22Rv1 (cell line): Measurements from ENCODE around the gene LIMK2.

Experiments
- CTCF ChIP-seq: fragments of 450-650 bp; IDR thresholded peaks from 2 replicates; pipeline ENCODE4 v1.5.1; 2017; ENCODE audit warnings: mild to moderate bottlenecking
- ZFX ChIP-seq: fragments of 450-650 bp; IDR thresholded peaks from 2 replicates; pipeline ENCODE4 v1.6.1; 2017; ENCODE audit warnings: antibody characterized with exemption, borderline replicate concordance

- TF ChIP-seq CTCF, result no peak
- TF ChIP-seq ZFX, result no peak
These were observed 47.8 kb downstream of the LIMK2 start for GRCh38 chr22:31259798-31260473.
